GM12872 (cell line): ENCODE results near the gene PALM.

Experiments used
- CTCF ChIP-seq: IDR thresholded peaks from 3 replicates; pipeline ENCODE4 v1.5.1; 2011; ENCODE audit warnings: low read depth, mild to moderate bottlenecking, low read length, moderate library complexity; ENCODE audit not compliant: insufficient read depth

The PALM gene

GRCh38 chr19:711254-711653, 2.5 kb downstream of the PALM start:
- no peak for TF ChIP-seq CTCF

GRCh38 chr19:715347-715746, 6.6 kb downstream of the PALM start:
- TF ChIP-seq CTCF = no peak

- TF ChIP-seq CTCF = no peak
Observed at GRCh38 chr19:718251-718951, 9.7 kb downstream of the PALM start.

- no peak for TF ChIP-seq CTCF
Observed at GRCh38 chr19:718991-719512, 10.3 kb downstream of the PALM start.

- TF ChIP-seq CTCF = no peak
Observed at GRCh38 chr19:719636-720344, 11.1 kb downstream of the PALM start.

- no peak for TF ChIP-seq CTCF
Observed at GRCh38 chr19:720345-721160, 11.8 kb downstream of the PALM start.

- no peak for TF ChIP-seq CTCF
Observed at GRCh38 chr19:722553-723101, 13.9 kb downstream of the PALM start.
